Measurements from ENCODE around the gene AGT. TPM values are rescaled to one million over a fixed set of nuclear protein-coding genes. Genes with fewer than 3 reads are reported as not detected.

The AGT gene
- polyA plus RNA-seq, 2 of the 4 experiments (the other 2 are of a cell fraction): 0.06 to 0.18 TPM

- TF ChIP-seq BCL3 (IDR thresholded peaks at IDR 0.05): no peak
- no peak for TF ChIP-seq EP300 (IDR thresholded peaks at IDR 0.05)
- no peak for TF ChIP-seq PHF8 (IDR thresholded peaks at IDR 0.05; ENCODE audit: borderline replicate concordance, low read depth)
- no peak for TF ChIP-seq CBX8 (IDR thresholded peaks at IDR 0.05)
- TF ChIP-seq MAX (IDR thresholded peaks at IDR 0.05): no peak
- TF ChIP-seq REST (IDR thresholded peaks at IDR 0.05): no peak
- TF ChIP-seq ZFP36 (IDR thresholded peaks at IDR 0.05; ENCODE audit: borderline replicate concordance, partially characterized antibody): no peak
- no peak for TF ChIP-seq ZSCAN20 (CRISPR knock-in tag; IDR thresholded peaks at IDR 0.05)
- no peak for TF ChIP-seq USF2 (IDR thresholded peaks at IDR 0.05)
- TF ChIP-seq HOXA7 (CRISPR knock-in tag; IDR thresholded peaks at IDR 0.05): no peak
- no peak for TF ChIP-seq BHLHE40 (IDR thresholded peaks at IDR 0.05; ENCODE audit: low read depth, low read length)
- no peak for TF ChIP-seq ELK1 (IDR thresholded peaks at IDR 0.05; ENCODE audit: low read depth, low read length)
- TF ChIP-seq HES2 (IDR thresholded peaks at IDR 0.05): no peak
- no peak for TF ChIP-seq HDAC2 (IDR thresholded peaks at IDR 0.05)
- TF ChIP-seq TFCP2L1 (CRISPR knock-in tag; IDR thresholded peaks at IDR 0.05): no peak
- no peak for TF ChIP-seq CEBPB (IDR thresholded peaks at IDR 0.05)
- no peak for TF ChIP-seq RARB (CRISPR knock-in tag; IDR thresholded peaks at IDR 0.05)
- TF ChIP-seq SMC3 (IDR thresholded peaks at IDR 0.05): no peak
- TF ChIP-seq EHMT2 (IDR thresholded peaks at IDR 0.05; ENCODE audit: low read depth): no peak
- TF ChIP-seq CHD2 (IDR thresholded peaks at IDR 0.05; ENCODE audit: low read length, partially characterized antibody): no peak
- CTCF ChIA-PET: interaction anchor here (1.0 to 1.1 kb wide), 2 partner anchors 9 to 10 kb away, joined by 3 read pairs; no protein-coding TSS in a partner anchor
- DNase-seq (ENCODE audit: low read depth in 1 of 2, low spot score in 1 of 2) (no peak), FAIRE-seq (no peak), ATAC-seq (no peak; a peak in 1 of 6 replicates)
- whole genome bisulfite sequencing (ENCODE audit: missing lambda C conversion rate): 35% methylated on average over 5 of the region's 5 CpGs
- Histone ChIP-seq H3K4me1 (no peaks in the 10 kb centered on the region), H3K4me2 (no peak overlapping the region), H3K27ac (no peak overlapping the region), H3K4me3 (no peak overlapping the region), H3K9me3 (no peaks in the 10 kb centered on the region)
- POLR2A ChIA-PET: no interaction called here
Measured at GRCh38 chr1:230750576-230750975, 36.7 kb upstream of the AGT start.

GRCh38 chr1:230749635-230750034, 35.7 kb upstream of the AGT start:
- TF ChIP-seq HES2 (IDR thresholded peaks at IDR 0.05): no peak
- no peak for TF ChIP-seq POLR2AphosphoS2 (conservative IDR thresholded peaks at IDR 0.05; ENCODE audit: low read length)
- TF ChIP-seq ZNF302 (CRISPR knock-in tag; IDR thresholded peaks at IDR 0.05): no peak
- no peak for TF ChIP-seq RNF2 (IDR thresholded peaks at IDR 0.05; ENCODE audit: borderline replicate concordance, low read depth)
- no peak for TF ChIP-seq MAZ (IDR thresholded peaks at IDR 0.05; ENCODE audit: borderline replicate concordance, low read depth, low read length)
- no peak for TF ChIP-seq TP53 (CRISPR knock-in tag; IDR thresholded peaks at IDR 0.05)
- TF ChIP-seq SREBF2 (IDR thresholded peaks at IDR 0.05): no peak
- TF ChIP-seq FOSB (CRISPR knock-in tag; IDR thresholded peaks at IDR 0.05): no peak
- TF ChIP-seq SMC3 (IDR thresholded peaks at IDR 0.05): no peak
- TF ChIP-seq USF2 (IDR thresholded peaks at IDR 0.05): no peak
- TF ChIP-seq HOXB5 (CRISPR knock-in tag; IDR thresholded peaks at IDR 0.05): no peak
- TF ChIP-seq HOXA7 (CRISPR knock-in tag; IDR thresholded peaks at IDR 0.05): no peak
- no peak for TF ChIP-seq EP300 (IDR thresholded peaks at IDR 0.05)
- TF ChIP-seq RFX5 (IDR thresholded peaks at IDR 0.05): no peak
- TF ChIP-seq PHF8 (IDR thresholded peaks at IDR 0.05; ENCODE audit: borderline replicate concordance, low read depth): no peak
- TF ChIP-seq ESRRA (IDR thresholded peaks at IDR 0.05; ENCODE audit: borderline replicate concordance, low read length): no peak
- no peak overlapping the region for H3K4me2 ChIP-seq
- no peak overlapping the region for H3K4me3 ChIP-seq
- DNase-seq (ENCODE audit: low read depth in 1 of 2, low spot score in 1 of 2) (no peak), FAIRE-seq (no peak), ATAC-seq (no peak)
- 63% methylated on average over 3 of the region's 3 CpGs for WGBS (ENCODE audit: missing lambda C conversion rate)
- H3K4me1 ChIP-seq: peaks cover 3% of the 10 kb centered on the region; the same call in 1 of the 3 replicates
- ChIA-PET POLR2A (no interaction called here), CTCF (interaction anchor here (1.0 to 1.1 kb wide), 2 partner anchors 9 to 10 kb away, joined by 3 read pairs; no protein-coding TSS in a partner anchor)
- no peaks in the 10 kb centered on the region for H3K9me3 ChIP-seq
- H3K27ac ChIP-seq: no peak overlapping the region

All from A549 (cell line).